ENCODE data around the gene CD79B. TPM values are rescaled to one million over a fixed set of nuclear protein-coding genes. Genes with fewer than 3 reads are reported as not detected.
"Not testable (repeated sequence)": the region's sequence is repeated elsewhere in the genome, so short reads cannot be mapped to it uniquely, and the experiment has no call there.

Gene CD79B
- total and polyA plus RNA-seq, 9 of the 15 experiments (the other 6 are each of a cell fraction or from before 2014, with no cell fraction given), result 0.15 to 0.62 (median 0.44) TPM; not detected in 2

GRCh38 chr17:63920779-63921178 is 11.4 kb downstream of the CD79B start:
- CTCF ChIA-PET (ENCODE audit: low intra/inter-chr PET ratio); H3K9me1 ChIP-seq (ENCODE audit: control insufficient read depth, insufficient read depth, low read length); H3K79me2 ChIP-seq (ENCODE audit: control insufficient read depth, insufficient read depth, low read length); BruUV-seq (replicated peaks); POLR2A ChIA-PET; H3K9ac ChIP-seq (ENCODE audit: insufficient read depth in 1 of 2, low read depth in 2 of 2, low read length in 2 of 2); H3K4me1 ChIP-seq (replicated peaks in 1 of 2; ENCODE audit: control insufficient read depth in 2 of 2, insufficient read depth in 2 of 2, low read length in 2 of 2); ATAC-seq; H3K27ac ChIP-seq (ENCODE audit: extremely low read depth, low read depth, low read length); H2AFZ ChIP-seq (ENCODE audit: low read depth, low read length); in situ Hi-C loops (cut with MboI); FAIRE-seq; DNase-seq (ENCODE audit: extremely low read depth in 1 of 4, low spot score in 3 of 4); intact Hi-C loops (cut with micrococcal nuclease); H3K4me2 ChIP-seq (ENCODE audit: insufficient read depth, low read length); H3K9me3 ChIP-seq (replicated peaks; ENCODE audit: control insufficient read depth, insufficient read depth, low read depth, low read length); H4K20me1 ChIP-seq (replicated peaks; ENCODE audit: control insufficient read depth, insufficient read depth, low read length); H3K36me3 ChIP-seq (ENCODE audit: control insufficient read depth, insufficient read depth, low read length); H3K4me3 ChIP-seq: not testable (repeated sequence)
- 5% methylated on average over 5 of the region's 5 CpGs for WGBS (ENCODE audit: insufficient coverage, low coverage, missing lambda C conversion rate)
- H3K27me3 ChIP-seq (ENCODE audit: control insufficient read depth in 2 of 2, insufficient read depth in 2 of 2, low read length in 2 of 2), result peaks cover 3 to 29% of the 10 kb centered on the region in 2 experiments; a peak in 4 of 5 replicates

DNA sequence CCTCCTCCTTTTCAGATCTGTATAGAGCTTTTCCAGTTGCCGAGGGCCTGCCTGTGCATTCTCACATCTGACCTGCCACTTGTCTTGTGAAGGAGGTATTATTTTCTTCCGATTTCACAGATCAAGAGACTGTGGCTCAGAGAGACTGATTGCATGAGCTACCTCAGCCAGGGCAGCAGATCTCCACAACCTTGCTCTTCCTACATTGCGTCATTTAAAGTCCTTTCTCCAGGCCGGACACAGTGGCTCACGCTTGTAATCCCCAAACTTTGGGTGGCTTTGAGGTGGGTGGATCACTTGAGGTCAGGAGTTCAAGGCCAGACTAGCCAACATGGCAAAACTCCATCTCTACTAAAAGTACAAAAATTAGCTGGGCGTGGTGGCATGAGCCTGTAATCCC is 12.1 kb downstream of the CD79B start:
- H4K20me1 ChIP-seq (replicated peaks; ENCODE audit: control insufficient read depth, insufficient read depth, low read length); H3K4me3 ChIP-seq; FAIRE-seq; in situ Hi-C loops (cut with MboI); H3K36me3 ChIP-seq (ENCODE audit: control insufficient read depth, insufficient read depth, low read length); H3K9me3 ChIP-seq (replicated peaks; ENCODE audit: control insufficient read depth, insufficient read depth, low read depth, low read length); H3K27ac ChIP-seq (ENCODE audit: extremely low read depth, low read depth, low read length); BruUV-seq (replicated peaks); H2AFZ ChIP-seq (ENCODE audit: low read depth, low read length); intact Hi-C loops (cut with micrococcal nuclease); H3K79me2 ChIP-seq (ENCODE audit: control insufficient read depth, insufficient read depth, low read length); DNase-seq (ENCODE audit: extremely low read depth in 1 of 4, low spot score in 3 of 4); H3K4me2 ChIP-seq (ENCODE audit: insufficient read depth, low read length); H3K9me1 ChIP-seq (ENCODE audit: control insufficient read depth, insufficient read depth, low read length); H3K9ac ChIP-seq (ENCODE audit: insufficient read depth in 1 of 2, low read depth in 2 of 2, low read length in 2 of 2); H3K4me1 ChIP-seq (replicated peaks in 1 of 2; ENCODE audit: control insufficient read depth in 2 of 2, insufficient read depth in 2 of 2, low read length in 2 of 2); ATAC-seq; TF ChIP-seq ATF3 (CRISPR knock-in tag; conservative IDR thresholded peaks at IDR 0.05): not testable (repeated sequence)
- TF ChIP-seq CEBPB (tag; IDR thresholded peaks at IDR 0.05) (peak; percentile 51; the same call in 1 of the 2 replicates), ATF3 (IDR thresholded peaks at IDR 0.05) (0 out of 2 replicates have a peak, but pooled peaks have one; percentile 15), CEBPG (CRISPR knock-in tag; IDR thresholded peaks at IDR 0.05) (peak; percentile 27; the same call in 1 of the 2 replicates), CEBPG (tag; conservative IDR thresholded peaks at IDR 0.05 in 1 of 2, IDR thresholded peaks at IDR 0.05 in 1 of 2) (peak in 1 of 2 experiments; percentile 55; a peak in 2 of 4 replicates)
- H3K27me3 ChIP-seq (ENCODE audit: control insufficient read depth in 2 of 2, insufficient read depth in 2 of 2, low read length in 2 of 2), result peaks cover 3 to 29% of the 10 kb centered on the region in 2 experiments; a peak in 4 of 5 replicates
- CTCF ChIA-PET (ENCODE audit: low intra/inter-chr PET ratio), result interaction anchor here (0.9 to 2.0 kb wide), 4 partner anchors 26 to 105 kb away, joined by 3 to 10 read pairs (median 4); no protein-coding TSS in a partner anchor
- WGBS (ENCODE audit: insufficient coverage, low coverage, missing lambda C conversion rate), result 16% methylated on average over 6 of the region's 6 CpGs
- POLR2A ChIA-PET, result interaction anchor here (0.7 to 1.6 kb wide), 3 partner anchors 10 to 104 kb away, joined by 3 to 6 read pairs (median 4); no protein-coding TSS in a partner anchor
